ENCODE results near the gene TCTA.
"Not testable (repeated sequence)": the region's sequence is repeated elsewhere in the genome, so short reads cannot be mapped to it uniquely, and the experiment has no call there.

- TF ChIP-seq CTCF (optimal IDR thresholded peaks at IDR 0.05 in 1 of 3, IDR thresholded peaks at IDR 0.05 in 1 of 3, conservative IDR thresholded peaks at IDR 0.05 in 1 of 3; ENCODE audit: extremely low read depth in 1 of 3, insufficient read depth in 2 of 3, low read length in 3 of 3); EZH2 (IDR thresholded peaks at IDR 0.05; ENCODE audit: low read length): not testable (repeated sequence)
Observed at GRCh38 chr3:49405570-49405969, 6.7 kb upstream of the TCTA start.

Measured in keratinocyte (primary cell).